ENCODE data around the gene EIF4EBP3.

EIF4EBP3 gene

GRCh38 chr5:140547508-140548299 is at the start of gene EIF4EBP3:
TSS of gene EIF4EBP3 (plus strand) at chr5:140547662. CDS start at chr5:140547738, 76 bp downstream.
- peak; percentile 79 for DNase-seq (ENCODE audit: low read depth)

GRCh38 chr5:140497897-140498296 is 49.6 kb upstream of the EIF4EBP3 start:
- no peak for DNase-seq (ENCODE audit: low read depth)

DNA sequence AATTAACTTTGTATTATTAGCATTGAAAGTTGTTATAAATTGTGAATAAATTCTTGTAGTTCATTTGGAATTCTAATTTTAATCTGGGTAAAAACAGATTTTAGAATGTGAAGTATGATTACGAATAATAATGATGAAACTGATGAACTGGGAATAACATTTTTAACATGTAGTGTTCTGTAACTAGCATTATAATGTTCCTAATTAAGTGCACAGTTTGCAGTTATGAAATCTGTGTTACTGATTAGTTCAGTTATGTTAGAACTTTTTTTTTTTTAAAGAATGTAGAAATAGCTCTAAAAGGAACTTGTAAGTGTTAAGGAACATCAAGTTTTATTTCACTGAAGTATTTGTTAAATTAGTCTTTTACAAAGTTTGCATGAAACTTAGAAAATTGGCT is 48.9 kb upstream of the EIF4EBP3 start:
- DNase-seq (ENCODE audit: low read depth): no peak

- no peak for DNase-seq (ENCODE audit: low read depth)
These were observed 44.6 kb upstream of the EIF4EBP3 start for GRCh38 chr5:140502834-140503233.

- no peak for DNase-seq (ENCODE audit: low read depth)
These were observed 37.6 kb upstream of the EIF4EBP3 start for GRCh38 chr5:140509898-140510297.

- DNase-seq (ENCODE audit: low read depth): no peak
These were observed 34.3 kb upstream of the EIF4EBP3 start for GRCh38 chr5:140513124-140513523.

GRCh38 chr5:140524003-140524402 is 23.5 kb upstream of the EIF4EBP3 start:
- no peak for DNase-seq (ENCODE audit: low read depth)

GRCh38 chr5:140540227-140540626 is 7.2 kb upstream of the EIF4EBP3 start:
- DNase-seq (ENCODE audit: low read depth): no peak

DNA sequence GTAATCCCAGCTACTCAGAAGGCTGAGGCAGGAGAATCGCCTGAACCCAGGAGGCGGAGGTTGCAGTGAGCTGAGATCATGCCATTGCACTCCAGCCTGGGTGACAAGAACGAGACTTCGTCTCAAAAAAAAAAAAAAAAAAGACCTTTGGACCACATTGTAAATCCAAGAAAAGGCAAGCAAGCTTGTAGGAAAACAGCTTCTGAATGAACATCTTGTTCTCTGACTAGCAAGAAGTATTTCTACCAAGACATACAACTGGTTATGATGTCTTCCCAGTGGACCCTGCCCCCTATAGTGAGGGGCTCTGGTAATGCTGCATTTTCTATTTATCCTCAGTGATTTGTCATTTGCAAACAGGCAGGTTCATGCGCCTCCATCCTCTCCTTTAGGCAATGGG is 4.5 kb upstream of the EIF4EBP3 start:
- DNase-seq (ENCODE audit: low read depth): no peak

- DNase-seq (ENCODE audit: low read depth): no peak
These were observed 2.5 kb upstream of the EIF4EBP3 start for GRCh38 chr5:140544986-140545385.

DNA sequence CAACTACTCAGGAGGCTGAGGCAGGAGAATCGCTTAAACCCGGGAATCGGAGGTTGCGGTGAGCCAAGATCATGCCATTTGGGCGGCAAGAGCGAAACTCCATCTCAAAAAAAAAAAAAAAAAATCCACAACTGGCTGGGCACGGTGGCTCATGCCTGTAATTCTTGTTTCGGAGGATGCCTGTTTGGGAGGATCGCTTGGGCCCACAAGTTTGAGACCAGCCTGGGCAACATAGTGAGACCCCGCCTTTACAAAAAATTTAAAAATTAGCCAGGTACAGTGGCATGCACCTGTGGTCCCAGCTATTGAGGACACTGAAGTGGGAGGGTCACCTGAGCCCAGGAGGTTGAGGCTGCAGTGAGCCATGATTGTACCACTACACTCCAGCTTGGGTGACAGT is 1.9 kb upstream of the EIF4EBP3 start:
- no peak for DNase-seq (ENCODE audit: low read depth)

DNA sequence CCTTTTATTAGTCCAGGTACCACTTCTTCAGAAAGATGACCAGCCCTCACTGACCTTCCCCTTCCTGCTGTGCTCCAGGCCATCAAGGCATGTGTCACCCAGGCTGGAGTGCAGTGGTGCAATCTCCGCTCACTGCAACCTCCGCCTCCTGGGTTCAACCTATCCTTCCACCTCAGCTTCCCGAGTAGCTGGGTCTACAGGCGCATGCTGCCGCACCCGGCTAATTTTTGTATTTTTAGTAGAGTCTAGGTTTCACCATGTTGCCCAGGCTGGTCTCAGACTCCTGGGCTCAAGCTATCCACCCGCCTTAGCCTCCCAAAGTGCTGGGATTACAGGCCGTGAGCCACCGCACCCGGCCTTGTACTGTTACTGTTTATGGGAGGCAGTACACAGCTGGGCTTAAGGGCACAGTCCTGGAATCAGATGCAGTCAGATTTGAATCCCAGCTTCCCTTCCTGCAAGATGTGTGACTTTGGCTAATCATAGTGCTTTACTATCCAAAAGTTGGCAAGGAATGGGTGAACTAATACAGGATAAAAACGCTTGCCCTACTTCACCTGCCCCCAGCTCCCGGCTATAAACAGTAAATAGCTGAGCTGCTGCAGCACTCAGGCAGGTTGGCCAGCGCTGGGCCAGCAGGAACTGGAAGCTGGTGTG is 483 bp upstream of the EIF4EBP3 start:
- no peak for DNase-seq (ENCODE audit: low read depth)

DNA sequence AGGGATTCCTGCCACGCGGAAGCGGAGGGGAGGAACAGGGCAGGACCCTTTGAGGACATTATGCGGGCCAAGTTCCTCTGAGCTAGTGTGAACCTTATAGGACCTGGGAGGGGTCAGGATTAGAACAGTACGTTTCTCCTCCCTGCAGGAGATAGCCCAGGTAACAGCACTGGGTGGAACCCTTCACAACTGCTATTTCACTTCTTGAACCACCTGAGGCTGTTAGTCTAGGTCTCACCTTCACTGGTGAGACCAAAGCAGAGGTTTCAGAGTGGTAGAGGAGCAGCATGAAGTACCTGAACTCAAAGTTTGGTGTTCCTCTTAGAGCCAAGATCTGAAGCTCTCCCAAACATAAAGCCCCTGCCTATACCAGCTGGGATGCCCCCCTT is 832 bp downstream of the EIF4EBP3 start:
- no peak for DNase-seq (ENCODE audit: low read depth)

DNA sequence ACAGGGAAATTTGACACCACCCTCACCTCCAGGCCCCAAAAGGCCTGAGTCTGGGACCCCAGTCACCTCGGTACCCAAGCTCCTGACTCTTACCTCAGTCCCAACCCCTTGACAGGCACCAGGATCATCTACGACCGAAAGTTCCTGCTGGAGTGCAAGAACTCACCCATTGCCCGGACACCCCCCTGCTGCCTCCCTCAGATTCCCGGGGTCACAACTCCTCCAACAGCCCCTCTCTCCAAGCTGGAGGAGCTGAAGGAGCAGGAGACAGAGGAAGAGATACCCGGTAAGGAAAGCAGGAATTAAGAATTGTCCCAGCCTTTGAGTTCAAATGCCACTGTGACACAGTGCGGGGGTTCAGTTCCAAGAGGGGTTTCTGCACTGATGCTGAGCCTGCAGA is 1.3 kb downstream of the EIF4EBP3 start:
- DNase-seq (ENCODE audit: low read depth): no peak

DNA sequence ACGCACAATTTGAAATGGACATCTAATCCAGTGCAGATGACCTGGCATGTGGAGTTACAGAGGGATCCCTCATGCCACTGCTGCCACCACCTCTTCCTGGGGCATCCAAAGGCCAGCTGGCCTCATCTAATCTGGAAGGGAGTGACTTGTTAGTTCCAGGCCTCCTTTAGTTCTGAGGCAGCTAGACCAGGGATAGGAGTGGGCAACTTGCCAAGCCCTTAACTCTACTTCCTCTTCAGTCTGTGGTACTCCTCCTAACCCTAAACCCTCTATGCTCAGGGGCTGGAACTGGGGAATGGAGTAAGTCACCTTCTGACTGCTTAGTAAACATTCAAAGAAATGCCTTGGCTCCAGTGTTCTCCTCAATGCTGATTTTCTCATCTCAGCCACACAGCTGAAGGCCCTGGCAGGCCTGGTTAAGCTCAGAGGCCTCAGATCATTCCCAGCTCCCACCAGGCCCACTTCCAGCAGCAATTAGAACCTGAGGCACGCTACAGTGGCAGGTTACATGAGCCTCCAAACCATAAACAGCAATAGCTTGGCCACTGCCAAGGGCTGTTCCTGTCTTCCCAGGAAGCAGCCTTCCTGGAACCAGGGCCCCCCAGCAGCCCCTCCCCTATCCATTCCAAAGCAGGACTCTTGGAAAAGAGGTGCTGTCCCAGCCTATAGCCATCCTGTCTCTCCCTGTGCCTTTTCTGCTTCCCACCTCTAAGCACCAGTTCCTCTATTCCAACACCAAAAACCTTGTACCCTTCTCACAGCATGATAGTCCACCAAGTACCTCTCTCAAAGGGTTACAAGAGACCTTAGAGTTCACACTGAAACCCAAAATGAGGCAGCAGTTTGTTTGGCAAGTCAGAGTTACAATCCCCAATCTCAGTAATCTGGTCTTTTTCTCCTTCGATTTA is 2.0 kb downstream of the EIF4EBP3 start:
- no peak for DNase-seq (ENCODE audit: low read depth)

DNA sequence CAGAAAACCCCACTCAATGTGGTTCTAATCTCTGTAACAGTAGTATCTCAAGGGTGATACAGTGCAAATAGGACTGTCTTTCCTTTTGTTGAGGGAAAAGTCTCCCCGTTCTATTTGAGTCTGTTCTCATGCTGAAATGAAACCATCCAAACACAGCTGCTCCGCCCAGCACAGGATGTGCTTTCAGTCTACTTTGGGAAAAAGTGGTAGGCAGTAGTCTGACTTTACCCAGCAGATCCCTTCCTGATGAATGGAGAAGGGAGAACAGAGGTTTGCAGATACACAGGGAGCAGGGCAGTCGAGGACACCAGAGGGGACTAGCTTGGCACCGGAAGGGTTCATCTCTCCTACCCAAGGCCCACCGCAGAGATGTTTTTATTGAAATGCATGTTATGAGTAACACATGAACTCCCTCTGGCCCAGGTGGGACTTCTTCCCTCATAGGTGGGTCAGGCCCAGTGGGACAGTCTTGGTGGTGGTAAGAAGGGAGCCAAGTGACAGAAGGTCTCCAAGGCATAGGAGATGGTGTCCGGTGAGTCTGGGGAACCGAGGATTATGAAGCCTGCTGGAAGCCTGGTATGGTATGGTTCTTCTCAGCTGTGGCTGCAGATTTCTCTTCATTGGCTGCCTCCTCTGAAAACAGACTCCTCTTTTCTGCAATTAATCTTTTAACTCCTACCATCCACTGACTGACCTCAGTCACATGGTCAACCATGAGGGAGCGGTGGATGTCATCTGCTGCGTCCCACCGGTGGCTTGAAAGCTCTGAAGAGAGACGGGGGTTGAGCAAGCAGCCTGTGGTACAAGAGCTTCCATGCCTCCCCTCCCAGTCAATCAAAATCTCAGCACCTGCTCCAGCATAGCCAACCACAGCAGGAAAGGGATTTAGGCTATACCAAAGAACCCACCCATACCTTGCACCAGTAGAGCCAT is 3.0 kb downstream of the EIF4EBP3 start:
- no peak for DNase-seq (ENCODE audit: low read depth)

GRCh38 chr5:140551872-140552271 is 4.4 kb downstream of the EIF4EBP3 start:
- DNase-seq (ENCODE audit: low read depth): no peak

DNA sequence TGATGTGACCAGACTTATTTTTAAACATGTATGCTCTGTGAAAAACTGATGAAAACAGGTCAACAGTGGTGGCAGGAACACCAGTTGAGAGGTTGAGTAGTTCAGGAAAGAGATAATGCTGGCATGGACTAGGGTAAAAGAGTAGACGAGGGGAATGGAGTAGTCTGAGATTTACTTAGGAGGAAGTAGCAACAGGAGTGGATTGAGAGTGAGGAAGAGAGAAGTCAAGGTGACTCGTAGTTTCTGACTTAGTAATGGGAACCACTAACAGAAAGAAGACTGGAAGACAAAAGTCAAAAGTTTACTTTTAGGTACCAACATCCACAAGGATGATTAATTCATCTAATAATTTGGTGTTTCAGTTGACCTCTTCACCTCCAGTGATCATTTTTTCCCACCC is 6.2 kb downstream of the EIF4EBP3 start:
- DNase-seq (ENCODE audit: low read depth): no peak

DNA sequence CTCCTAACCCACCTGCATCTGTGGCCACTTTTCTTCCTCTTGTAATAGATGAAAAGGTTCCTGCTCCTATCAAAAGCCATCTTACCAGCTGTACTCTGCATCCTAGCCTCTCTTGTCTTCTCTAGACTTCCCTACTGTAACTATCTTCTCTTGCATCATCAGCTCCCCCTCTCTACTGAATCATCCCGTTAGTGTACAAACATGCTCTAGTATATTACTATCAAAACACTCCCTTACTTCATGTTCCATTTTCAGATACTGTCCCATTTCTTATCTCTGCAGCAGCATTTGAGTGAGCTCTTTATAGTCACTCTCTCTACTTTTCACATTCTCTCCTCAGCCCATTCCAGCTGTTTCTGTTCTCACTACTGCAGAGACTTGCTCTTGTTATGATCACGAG is 7.0 kb downstream of the EIF4EBP3 start:
- DNase-seq (ENCODE audit: low read depth): no peak

DNA sequence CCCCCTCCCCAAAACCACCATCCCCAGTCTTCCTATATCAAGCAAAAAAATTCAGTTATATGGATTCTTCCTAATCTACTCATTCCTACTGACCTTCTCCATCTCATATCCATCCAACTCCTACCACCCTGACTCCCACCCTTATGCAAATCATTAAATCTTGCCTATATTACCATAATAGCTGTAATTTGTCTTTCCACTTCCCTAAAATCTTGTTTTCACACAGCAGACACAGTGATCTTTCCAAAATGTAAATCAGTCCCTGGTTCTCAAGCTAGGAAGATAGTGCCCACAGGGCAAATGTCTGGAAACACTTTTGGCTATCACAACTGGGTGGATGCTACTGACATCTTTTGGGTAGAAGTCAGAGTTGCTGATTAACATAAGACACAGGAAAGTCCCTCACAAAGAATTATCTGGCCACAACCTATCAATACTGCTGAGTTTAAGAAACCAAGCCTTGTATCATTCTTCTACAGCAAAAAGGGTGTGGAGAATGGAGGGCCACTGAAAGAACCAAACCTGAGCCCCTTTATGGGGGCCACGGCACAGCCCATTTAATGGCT is 8.4 kb downstream of the EIF4EBP3 start:
- DNase-seq (ENCODE audit: low read depth): no peak

GRCh38 chr5:140556438-140556837 is 9.0 kb downstream of the EIF4EBP3 start:
- no peak for DNase-seq (ENCODE audit: low read depth)
